HEK293 (cell line): Measurements from ENCODE around the gene TEF.

Source experiments
- KLF10 ChIP-seq: fragments of 450-650 bp; IDR thresholded peaks from 2 replicates; pipeline ENCODE4 v1.5.1; 2018; ENCODE audit warnings: missing biosample characterization, mild to moderate bottlenecking, missing genetic modification characterization
- TF ChIP-seq, protein P1 (sequence below): fragments of 450-650 bp; formaldehyde crosslinking; optimal IDR thresholded peaks from 2 replicates; pipeline ENCODE3; 2016; ENCODE audit warnings: missing biosample characterization, mild to moderate bottlenecking, missing genetic modification characterization

DNA sequence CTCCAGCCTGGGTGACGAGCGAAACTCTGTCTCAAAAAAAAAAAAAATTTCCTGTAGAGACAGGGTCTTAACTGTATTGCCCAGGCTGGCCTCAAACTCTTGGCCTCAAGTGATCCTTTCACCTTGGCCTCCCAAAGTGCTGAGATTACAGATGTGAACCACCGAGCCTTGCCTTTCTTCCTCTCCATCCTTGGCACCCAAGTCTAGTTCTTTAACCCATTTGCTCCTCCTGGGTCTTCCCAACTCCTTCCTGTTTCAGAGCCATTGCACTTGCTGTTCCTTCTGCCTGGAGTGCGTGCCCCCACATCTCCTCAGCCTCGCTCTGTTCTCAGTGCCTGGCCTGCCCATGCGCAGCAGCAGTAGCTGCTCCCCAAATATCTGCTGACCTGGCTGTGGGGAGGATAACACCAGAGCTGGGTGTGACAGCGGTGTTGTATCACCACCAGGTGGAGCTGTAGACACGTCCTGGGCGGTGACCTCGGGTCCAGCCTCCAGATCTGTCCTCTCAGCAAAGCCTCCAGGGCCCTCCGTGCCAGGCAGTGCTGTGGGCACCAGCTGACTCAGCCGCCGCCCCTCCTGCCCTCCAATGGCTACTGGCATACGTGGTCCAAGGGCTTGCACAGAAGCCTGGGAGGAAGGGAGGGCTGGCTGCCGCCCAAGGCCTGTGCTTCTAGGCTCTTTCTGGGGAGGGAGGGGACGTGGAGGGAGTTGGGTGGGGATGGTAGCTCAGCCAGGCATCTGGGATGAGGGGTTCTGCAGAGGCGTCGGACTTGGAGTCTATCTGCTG, 22.0 kb downstream of the TEF start:
- no peak for TF ChIP-seq KLF10
- TF ChIP-seq, protein P1, sequence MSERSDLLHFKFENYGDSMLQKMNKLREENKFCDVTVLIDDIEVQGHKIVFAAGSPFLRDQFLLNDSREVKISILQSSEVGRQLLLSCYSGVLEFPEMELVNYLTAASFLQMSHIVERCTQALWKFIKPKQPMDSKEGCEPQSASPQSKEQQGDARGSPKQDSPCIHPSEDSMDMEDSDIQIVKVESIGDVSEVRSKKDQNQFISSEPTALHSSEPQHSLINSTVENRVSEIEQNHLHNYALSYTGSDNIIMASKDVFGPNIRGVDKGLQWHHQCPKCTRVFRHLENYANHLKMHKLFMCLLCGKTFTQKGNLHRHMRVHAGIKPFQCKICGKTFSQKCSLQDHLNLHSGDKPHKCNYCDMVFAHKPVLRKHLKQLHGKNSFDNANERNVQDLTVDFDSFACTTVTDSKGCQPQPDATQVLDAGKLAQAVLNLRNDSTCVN (tag by site-specific recombination), result no peak
